Activated naive CD8-positive, alpha-beta T cell treated with anti-CD3 and anti-CD28 coated beads, Interleukin-2, amount 50 U/mL, for 24 hours (primary cell): Measurements from ENCODE around the gene KRTAP10-7.
"Not testable (repeated sequence)": the region's sequence is repeated elsewhere in the genome, so short reads cannot be mapped to it uniquely, and the experiment has no call there.

ENCODE experiments used
- ATAC-seq: fragments of 150-1000 bp; cut with Tn5 transposase; one replicate; pipeline ENCODE4 v1.10.0; 2021
- DNase-seq: peaks from one replicate; pipeline ENCODE4 v3.0.0; 2021
- H3K27ac Mint-ChIP-seq: one replicate; pipeline ENCODE4 v1.8.0; 2021; ENCODE audit warnings: mild to moderate bottlenecking, mixed read lengths
- H3K27me3 Mint-ChIP-seq: one replicate; pipeline ENCODE4 v1.8.0; 2021; ENCODE audit warnings: mixed read lengths
- H3K36me3 Mint-ChIP-seq: one replicate; pipeline ENCODE4 v1.8.0; 2021; ENCODE audit warnings: low read depth, mixed read lengths
- H3K4me1 Mint-ChIP-seq: one replicate; pipeline ENCODE4 v1.8.0; 2021; ENCODE audit warnings: mixed read lengths
- H3K4me3 Mint-ChIP-seq: one replicate; pipeline ENCODE4 v1.8.0; 2021; ENCODE audit warnings: mild to moderate bottlenecking, moderate library complexity, mixed read lengths
- H3K9me3 Mint-ChIP-seq: one replicate; pipeline ENCODE4 v1.8.0; 2021; ENCODE audit warnings: mixed read lengths

The KRTAP10-7 gene

DNA sequence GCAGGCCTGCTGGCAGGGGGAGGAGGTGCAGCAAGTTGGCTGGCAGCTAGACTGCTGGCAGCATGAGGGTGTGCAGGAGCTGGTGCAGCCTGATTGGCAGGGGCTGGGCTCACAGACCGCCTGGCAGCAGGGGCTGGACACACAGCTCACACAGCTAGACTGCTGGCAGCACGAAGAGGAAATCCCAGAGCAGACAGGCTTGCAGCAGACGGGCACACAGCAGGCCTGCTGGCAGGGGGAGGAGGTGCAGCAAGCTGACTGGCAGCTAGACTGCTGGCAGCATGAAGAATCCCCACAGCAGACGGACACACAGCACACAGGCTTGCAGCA lies 8.6 kb upstream of the KRTAP10-7 start:
- H3K4me3 Mint-ChIP-seq, DNase-seq, H3K27me3 Mint-ChIP-seq, H3K36me3 Mint-ChIP-seq, H3K27ac Mint-ChIP-seq, ATAC-seq, H3K9me3 Mint-ChIP-seq, H3K4me1 Mint-ChIP-seq: not testable (repeated sequence)

DNA sequence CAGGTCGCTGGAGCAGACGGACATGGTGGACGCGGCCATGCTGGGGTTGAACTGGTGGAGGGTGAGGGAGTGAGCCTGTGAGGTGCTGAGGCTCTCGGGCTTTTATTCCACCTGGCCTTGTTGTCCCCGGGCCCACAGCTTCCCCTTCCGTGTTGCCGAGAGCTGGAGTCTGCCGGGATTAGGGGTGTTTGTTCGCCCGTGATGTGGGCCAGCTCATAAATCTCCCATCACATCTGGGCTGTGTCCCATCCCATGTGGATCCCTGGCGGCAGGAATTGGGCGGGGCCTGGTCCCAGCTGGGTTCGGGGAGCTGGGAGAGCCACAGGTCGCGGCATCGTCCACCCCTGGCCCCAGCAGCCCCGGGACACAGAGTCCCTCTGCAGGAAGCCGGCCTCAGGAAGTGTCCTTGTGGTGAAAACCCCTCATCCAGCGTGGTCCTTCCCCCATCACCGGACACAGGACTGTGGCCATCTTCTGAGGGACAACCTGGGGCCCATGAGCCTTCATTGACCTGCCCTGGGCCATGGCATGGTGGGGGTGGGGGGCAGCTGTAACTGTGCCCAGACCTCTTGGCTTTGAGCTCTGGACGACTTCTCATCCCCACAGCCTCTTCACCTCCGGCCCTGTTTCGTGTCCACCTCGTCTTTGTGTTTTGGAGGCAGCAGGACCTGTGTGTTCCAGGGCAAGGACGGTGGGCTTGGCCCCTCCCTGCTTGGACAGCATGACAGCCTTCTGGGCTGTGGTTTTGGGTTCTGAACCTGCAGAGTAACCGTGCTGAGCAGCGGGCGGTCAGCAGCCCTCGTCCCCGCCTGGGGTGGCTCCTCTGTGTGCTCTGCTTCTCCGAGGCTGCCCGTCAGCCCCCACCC lies 7.7 kb upstream of the KRTAP10-7 start, which contains the start of gene KRTAP10-6:
KRTAP10-6 (minus strand) TSS at position 60 of the 866 bp plus-strand sequence; CDS start at position 39, 21 bp downstream.
- H3K36me3 Mint-ChIP-seq: no peaks in the 10 kb centered on the region
- ATAC-seq (no peak), DNase-seq (no peak)
- no peaks in the 10 kb centered on the region for H3K27me3 Mint-ChIP-seq
- H3K9me3 Mint-ChIP-seq: no peaks in the 10 kb centered on the region
- H3K4me3 Mint-ChIP-seq: no peak within 1 kb of the TSS
- no peak within 1 kb of the TSS for H3K27ac Mint-ChIP-seq
- H3K4me1 Mint-ChIP-seq: no peaks in the 10 kb centered on the region

DNA sequence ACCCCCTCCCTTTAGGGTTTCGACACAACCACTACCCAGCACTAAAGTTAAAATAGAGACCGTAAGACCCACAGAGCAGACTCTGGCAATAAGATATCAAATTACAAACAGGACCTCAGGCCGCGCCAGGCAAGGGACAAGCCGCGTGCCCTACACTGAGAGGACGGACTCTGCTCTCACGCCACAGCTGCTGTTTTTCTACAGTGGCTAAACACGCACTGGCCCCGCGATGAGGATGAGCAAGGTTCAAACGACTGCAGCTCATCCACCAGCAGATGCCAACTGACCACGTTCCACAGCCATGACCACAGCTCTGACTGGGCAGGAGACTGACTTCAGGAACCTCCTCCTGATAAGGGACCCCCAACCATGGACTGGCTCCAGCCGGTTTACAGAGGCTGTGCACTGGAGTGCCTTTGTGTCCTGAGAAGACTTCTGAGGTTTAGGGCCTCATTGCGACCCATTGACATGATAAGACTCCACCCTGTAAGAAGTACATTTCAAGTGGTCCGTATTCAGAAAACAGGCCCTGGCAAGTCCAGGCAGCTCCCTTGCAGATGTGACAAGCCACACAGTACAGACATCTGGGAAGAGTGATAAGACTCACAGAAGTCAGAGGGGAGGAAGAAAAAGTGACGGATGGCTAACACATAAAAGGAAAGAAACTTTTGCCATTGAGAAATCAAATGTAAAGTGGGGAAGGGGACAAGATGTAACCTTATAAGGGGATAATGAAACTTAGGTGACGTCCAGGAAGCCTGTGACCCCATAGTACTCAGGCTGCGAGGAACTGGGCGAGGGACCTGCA lies 6.6 kb upstream of the KRTAP10-7 start:
- DNase-seq (no peak), ATAC-seq (no peak)
- Mint-ChIP-seq H3K9me3 (peaks cover 5% of the 10 kb centered on the region), H3K4me1 (no peaks in the 10 kb centered on the region), H3K36me3 (no peaks in the 10 kb centered on the region), H3K4me3 (no peak overlapping the region), H3K27ac (no peak overlapping the region), H3K27me3 (no peaks in the 10 kb centered on the region)

DNA sequence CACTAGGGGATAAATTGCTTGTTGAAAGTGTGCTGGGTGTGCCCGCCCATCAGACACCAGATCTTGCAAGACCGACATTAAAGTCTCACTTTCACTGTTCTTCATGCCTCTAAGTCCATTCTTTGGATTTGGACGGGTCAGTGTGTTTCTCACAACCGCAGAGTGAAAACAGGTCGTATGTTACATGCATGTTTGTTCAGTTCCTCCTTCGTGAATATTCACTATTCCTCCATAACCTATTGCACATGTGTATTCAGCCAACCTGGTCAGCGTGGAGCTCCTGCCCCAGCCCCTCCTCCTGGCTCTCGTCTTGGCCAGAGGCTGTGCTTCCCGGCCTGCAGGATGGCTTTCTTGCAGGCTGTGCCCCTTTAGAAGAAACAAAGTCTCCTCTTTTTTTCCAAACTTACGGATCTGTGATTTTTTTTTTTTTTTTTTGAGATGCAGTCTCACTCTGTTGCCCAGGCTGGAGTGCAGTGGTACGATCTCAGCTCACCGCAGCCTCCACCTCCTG lies 5.9 kb upstream of the KRTAP10-7 start:
- no peak overlapping the region for H3K27ac Mint-ChIP-seq
- peaks cover 6% of the 10 kb centered on the region for H3K9me3 Mint-ChIP-seq
- H3K4me3 Mint-ChIP-seq: no peak overlapping the region
- no peaks in the 10 kb centered on the region for H3K4me1 Mint-ChIP-seq
- DNase-seq: no peak
- H3K36me3 Mint-ChIP-seq: no peaks in the 10 kb centered on the region
- no peak for ATAC-seq
- no peaks in the 10 kb centered on the region for H3K27me3 Mint-ChIP-seq

DNA sequence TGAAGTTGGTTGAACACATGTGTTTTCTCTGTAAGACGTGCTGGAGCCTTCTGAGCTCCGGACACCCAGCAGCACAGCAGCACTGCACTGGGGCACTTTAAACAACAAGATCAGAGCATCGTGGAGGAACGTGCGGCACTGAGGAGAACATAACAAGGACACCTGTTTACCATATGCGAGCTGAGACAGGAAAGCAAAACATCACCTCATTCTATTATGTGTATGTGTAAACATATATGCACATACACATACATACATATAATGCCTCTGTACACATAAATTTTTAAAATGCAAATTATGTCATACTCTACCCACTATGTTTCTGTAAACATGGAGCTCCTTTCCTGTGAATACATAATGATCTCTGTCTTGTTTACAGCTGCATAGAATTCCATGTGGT lies 4.9 kb upstream of the KRTAP10-7 start:
- no peaks in the 10 kb centered on the region for H3K36me3 Mint-ChIP-seq
- no peaks in the 10 kb centered on the region for H3K4me1 Mint-ChIP-seq
- H3K27ac Mint-ChIP-seq: no peak overlapping the region
- ATAC-seq (no peak), DNase-seq (no peak)
- H3K4me3 Mint-ChIP-seq: no peak overlapping the region
- H3K27me3 Mint-ChIP-seq: no peaks in the 10 kb centered on the region
- peaks cover 6% of the 10 kb centered on the region for H3K9me3 Mint-ChIP-seq

DNA sequence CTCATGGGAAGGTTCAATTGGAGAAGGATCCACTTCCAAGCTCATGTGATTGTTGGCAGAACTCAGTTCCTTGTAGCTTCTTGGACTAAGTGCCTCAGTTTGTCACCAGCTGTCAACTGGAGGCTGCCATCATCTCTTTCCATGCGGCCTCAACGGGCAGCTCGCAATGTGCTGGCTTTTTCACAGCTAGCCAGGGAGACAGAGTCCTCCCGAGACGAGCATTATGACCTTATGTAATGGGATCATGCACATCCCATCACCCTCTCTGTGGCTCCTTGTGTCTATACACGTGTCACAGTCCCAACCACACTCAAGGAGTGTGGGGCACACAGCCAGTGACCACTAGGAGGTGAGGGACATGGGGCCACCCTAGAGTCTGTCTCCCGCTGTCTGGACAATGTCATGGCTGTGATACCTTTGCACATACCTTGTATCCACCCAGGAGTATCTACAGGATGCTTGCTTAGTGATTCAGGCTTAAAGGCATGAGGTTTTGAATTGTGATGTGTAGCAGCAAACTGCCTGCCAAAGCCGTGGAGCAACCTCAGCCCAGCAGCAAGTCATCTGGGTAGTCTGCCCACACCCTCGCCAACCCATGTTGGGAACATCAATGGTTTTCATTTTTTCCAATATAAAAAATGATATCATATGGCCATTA lies 4.2 kb upstream of the KRTAP10-7 start:
- Mint-ChIP-seq H3K27me3 (no peaks in the 10 kb centered on the region), H3K36me3 (no peaks in the 10 kb centered on the region), H3K4me3 (no peak overlapping the region), H3K9me3 (peaks cover 6% of the 10 kb centered on the region), H3K27ac (no peak overlapping the region), H3K4me1 (no peaks in the 10 kb centered on the region)
- no peak for ATAC-seq
- DNase-seq: no peak

DNA sequence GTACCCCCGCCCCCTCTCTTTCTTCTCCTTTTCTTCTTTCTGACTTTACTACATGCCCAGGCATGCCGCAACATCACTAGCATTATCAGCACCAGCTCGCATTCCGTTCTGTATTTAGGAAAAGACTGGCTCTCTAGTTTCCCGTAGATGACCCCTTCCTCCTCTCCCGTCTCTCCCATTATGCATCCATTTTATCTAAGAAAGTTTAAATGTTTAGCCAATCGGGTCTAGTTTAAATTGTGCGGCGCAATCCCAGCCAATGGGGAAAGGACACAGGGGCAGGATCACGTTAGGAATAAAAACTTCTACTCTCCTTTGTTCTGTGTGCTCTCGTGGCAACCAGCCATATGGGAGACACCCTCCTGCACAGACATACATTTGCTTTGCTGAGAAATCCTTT lies 2.3 kb upstream of the KRTAP10-7 start:
- Mint-ChIP-seq H3K4me1 (no peaks in the 10 kb centered on the region), H3K27me3 (no peaks in the 10 kb centered on the region), H3K36me3 (no peaks in the 10 kb centered on the region), H3K4me3 (no peak overlapping the region), H3K27ac (no peak overlapping the region), H3K9me3 (peaks cover 6% of the 10 kb centered on the region)
- no peak for ATAC-seq
- no peak for DNase-seq

DNA sequence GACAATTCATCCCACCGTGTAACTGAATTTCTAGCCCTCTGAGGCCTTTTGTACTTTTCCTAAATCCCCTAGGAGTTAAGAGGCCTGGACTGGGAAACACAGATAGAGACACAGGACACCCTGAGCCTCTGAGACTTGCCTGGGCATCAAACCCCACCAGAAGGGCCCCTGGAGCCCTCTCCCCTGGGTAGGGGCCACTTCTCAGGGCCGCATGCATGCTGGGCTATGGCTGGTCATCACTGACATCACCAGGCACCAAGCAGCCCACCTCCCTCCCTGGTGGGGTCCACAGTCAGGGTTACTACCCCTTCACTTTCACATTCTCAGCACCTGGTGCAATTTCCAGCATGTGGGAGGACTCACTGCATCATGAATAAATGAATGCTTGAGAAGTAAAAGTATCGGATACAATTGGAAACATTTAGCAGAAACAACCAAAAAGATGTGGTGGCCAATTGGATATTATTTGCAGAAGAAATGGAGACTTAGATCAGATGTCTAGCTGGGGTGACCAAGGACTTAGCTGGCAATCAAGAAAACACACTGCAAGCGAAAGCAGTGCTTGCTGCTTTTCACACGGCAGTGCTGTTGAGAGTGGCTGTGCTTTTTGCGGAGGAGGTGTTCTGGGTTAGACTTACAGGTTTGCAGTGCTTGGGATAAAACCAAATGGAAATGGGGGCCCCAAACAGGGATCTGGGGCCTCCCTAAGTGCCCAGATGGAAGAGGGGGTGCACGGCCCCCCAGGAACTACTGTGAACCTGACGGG lies 950 bp upstream of the KRTAP10-7 start:
- Mint-ChIP-seq H3K36me3 (no peaks in the 10 kb centered on the region), H3K4me1 (no peaks in the 10 kb centered on the region), H3K27me3 (no peaks in the 10 kb centered on the region), H3K27ac (no peak overlapping the region), H3K4me3 (no peak overlapping the region), H3K9me3 (peaks cover 6% of the 10 kb centered on the region)
- DNase-seq (no peak), ATAC-seq (no peak)

DNA sequence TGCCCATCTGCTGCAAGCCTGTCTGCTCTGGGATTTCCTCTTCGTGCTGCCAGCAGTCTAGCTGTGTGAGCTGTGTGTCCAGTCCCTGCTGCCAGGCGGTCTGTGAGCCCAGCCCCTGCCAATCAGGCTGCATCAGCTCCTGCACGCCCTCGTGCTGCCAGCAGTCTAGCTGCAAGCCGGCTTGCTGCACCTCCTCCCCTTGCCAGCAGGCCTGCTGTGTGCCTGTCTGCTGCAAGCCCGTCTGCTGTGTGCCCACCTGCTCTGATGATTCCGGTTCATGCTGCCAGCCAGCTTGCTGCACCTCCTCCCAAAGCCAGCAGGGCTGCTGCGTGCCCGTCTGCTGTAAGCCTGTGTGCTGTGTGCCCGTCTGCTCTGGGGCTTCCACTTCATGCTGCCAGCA lies 694 bp downstream of the KRTAP10-7 start:
- not testable (repeated sequence) for ATAC-seq, H3K27ac Mint-ChIP-seq, DNase-seq, H3K4me1 Mint-ChIP-seq, H3K36me3 Mint-ChIP-seq, H3K27me3 Mint-ChIP-seq, H3K4me3 Mint-ChIP-seq
- peaks cover 13% of the 10 kb centered on the region for H3K9me3 Mint-ChIP-seq

DNA sequence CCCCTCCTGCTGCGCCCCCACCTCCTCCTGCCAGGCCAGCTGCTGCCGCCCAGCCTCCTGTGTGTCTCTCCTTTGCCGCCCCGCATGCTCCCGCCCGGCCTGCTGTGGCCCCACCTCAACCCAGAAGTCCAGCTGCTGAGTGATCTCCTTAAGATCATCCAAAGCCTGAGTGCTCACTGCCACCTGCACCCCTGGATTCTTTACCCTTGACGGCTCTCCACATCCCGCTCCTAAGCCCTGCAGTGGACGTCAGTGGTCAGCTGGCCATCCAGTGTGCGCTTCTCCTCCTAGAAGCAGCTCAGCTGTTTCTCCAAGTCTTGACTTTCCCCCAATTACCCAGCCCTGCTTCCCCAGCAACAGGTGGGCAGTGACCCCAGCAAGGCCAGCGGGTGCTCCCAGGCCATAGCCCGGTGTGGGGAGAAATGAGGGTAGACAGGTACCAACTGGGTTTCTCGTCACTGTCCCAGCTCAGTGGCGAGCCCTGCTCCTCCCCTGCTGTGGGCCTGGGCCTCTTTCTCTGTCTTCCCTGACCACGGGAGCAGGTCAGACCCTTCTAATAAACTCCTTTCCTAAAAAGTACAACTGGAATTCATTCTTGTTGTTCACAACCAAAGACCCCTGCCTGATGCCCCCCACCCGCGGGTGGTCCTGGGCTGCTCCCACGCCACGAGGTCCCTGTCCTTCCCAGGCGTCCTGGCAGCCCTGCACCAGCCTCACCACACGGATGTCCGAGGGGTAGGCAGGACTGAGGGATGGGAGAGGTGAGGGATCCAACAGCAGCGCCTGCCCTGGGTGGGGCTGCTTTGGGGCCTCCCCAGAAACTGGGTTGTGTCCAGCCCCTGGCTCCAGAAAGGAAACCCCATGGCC lies 1.4 kb downstream of the KRTAP10-7 start:
- H3K9me3 Mint-ChIP-seq: peaks cover 13% of the 10 kb centered on the region
- ATAC-seq (no peak), DNase-seq (no peak)
- no peak overlapping the region for H3K4me3 Mint-ChIP-seq
- H3K27ac Mint-ChIP-seq: no peak overlapping the region
- H3K36me3 Mint-ChIP-seq: no peaks in the 10 kb centered on the region
- no peaks in the 10 kb centered on the region for H3K4me1 Mint-ChIP-seq
- no peaks in the 10 kb centered on the region for H3K27me3 Mint-ChIP-seq

DNA sequence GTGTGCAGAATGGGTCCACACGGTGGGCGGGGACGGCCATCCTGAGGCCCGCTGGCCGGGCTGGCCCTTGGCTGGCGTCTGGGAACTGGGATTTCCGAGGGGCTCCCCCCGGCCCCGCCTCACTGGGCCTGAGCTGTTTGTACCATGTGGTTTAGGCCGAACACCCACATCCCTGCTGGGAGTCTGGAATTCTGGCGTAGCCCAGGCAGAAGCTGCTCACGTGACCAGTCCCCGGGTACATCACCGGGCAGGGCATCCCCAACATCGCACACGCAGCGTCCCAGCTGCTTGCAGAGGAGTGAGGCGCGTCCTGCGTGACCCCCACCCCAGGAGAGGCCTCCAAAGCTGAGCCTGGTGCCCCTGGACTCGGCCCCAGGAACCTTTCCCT lies 2.1 kb downstream of the KRTAP10-7 start:
- DNase-seq: no peak
- no peak for ATAC-seq
- no peaks in the 10 kb centered on the region for H3K4me1 Mint-ChIP-seq
- H3K27ac Mint-ChIP-seq: no peak overlapping the region
- no peak overlapping the region for H3K4me3 Mint-ChIP-seq
- H3K36me3 Mint-ChIP-seq: no peaks in the 10 kb centered on the region
- H3K27me3 Mint-ChIP-seq: no peaks in the 10 kb centered on the region
- H3K9me3 Mint-ChIP-seq: peaks cover 13% of the 10 kb centered on the region

DNA sequence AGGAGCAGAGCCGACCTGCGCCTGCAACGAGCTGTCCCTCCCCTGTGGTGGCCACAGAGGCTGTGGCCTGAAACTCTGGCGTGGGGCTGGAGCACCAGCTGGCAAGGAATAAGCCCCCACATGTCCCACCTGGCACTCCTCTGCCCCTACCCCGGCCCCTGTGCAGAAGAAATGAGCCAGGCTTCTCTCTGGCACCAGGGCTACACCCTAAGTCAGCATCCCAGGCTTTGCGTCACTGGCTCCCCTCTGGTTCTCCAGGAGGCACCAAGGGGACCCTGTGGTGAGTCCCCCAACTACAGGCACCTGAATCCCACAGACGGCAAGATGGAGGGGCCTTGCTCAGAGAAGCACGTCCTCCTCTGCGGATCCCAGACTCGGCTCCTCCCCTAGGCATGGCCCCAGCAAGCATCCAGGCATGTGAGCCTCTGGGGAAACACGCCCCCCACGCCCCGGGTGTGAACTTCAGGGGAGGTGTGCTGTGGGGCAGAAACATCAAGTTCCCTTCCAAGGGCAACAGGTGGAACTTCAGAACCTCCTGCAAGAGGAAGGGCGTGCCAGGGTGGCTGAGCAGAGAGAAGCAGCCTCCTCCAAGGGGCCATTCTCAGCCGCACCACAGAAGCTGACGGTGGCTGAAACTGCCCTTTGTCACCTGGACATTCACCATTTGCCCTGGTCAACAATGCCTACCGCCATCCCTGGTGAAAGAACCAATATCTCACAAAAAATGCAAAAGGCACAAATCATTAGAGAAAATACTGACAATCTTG lies 2.9 kb downstream of the KRTAP10-7 start:
- H3K4me3 Mint-ChIP-seq: no peak overlapping the region
- ATAC-seq: no peak
- H3K4me1 Mint-ChIP-seq: no peaks in the 10 kb centered on the region
- no peaks in the 10 kb centered on the region for H3K27me3 Mint-ChIP-seq
- peaks cover 13% of the 10 kb centered on the region for H3K9me3 Mint-ChIP-seq
- DNase-seq: no peak
- no peaks in the 10 kb centered on the region for H3K36me3 Mint-ChIP-seq
- no peak overlapping the region for H3K27ac Mint-ChIP-seq

DNA sequence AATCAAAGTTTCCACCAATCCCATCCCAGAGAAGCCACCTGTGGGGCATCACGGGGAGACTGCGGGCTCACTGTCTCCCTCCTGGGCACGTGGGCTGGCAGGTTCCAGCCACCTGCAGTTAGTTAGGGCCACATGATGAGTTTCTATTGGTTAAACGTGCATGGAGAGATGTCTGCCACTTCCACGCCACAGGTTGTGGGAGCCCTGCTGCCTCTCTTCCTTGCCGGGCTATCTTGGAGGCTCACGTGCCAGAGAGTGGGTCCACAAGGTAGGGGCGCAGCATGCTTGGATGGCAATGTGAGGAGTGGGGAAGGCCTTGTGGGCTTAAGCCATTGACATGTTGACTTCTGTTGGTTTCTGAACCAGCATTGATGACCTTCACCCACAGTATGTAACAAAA lies 3.5 kb downstream of the KRTAP10-7 start:
- no peaks in the 10 kb centered on the region for H3K27me3 Mint-ChIP-seq
- no peak overlapping the region for H3K4me3 Mint-ChIP-seq
- no peak for ATAC-seq
- no peak overlapping the region for H3K27ac Mint-ChIP-seq
- peaks cover 9% of the 10 kb centered on the region for H3K9me3 Mint-ChIP-seq
- H3K36me3 Mint-ChIP-seq: no peaks in the 10 kb centered on the region
- H3K4me1 Mint-ChIP-seq: no peaks in the 10 kb centered on the region
- DNase-seq: no peak
